ENCODE results near the gene TARBP1. TPM values are rescaled to one million over a fixed set of nuclear protein-coding genes. Genes with fewer than 3 reads are reported as not detected.
"Not testable (repeated sequence)": the region's sequence is repeated elsewhere in the genome, so short reads cannot be mapped to it uniquely, and the experiment has no call there.

The TARBP1 gene
- total RNA-seq, 1 donor from 2014 or later, result 24.6 TPM

DNA sequence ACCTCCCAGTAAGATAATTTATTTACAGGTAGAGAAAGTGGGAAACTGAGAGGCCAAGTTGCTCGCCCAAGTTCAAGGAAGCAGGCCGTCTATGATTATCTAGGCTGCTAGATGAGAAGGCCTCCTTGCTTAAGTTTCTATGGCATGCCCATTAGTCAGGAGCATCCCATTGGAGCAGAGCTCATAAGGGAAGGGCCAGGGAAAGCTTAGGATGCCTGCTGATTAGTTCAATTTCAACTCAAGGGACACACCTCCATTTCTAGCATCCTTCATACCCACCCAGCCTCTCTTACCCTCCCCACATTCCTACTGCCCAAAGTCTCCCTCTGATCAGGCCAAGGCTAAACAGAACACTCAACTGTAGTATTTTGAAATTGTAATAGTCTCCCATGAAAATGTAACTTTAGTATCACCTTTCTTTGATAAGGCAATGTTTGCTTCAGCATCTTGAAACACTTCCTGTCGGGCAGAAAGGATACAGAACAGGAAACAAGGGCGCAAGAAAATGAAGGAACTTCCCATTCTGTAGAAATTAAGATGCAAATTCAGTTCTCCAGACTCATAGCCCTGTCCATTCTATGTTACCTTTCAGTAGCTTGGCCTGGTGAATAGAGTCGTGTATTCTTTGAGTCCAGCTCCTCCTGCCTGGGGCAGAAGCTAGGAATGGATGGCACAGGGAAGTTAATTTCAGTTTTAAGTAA is 46.3 kb upstream of the TARBP1 start:
- Histone ChIP-seq H3K27ac (peak overlapping the region; percentile 88), H3K4me3 (no peak overlapping the region), H3K4me1 (peaks cover 74% of the 10 kb centered on the region), H3K36me3 (no peaks in the 10 kb centered on the region), H3K27me3 (ENCODE audit: low read depth) (no peaks in the 10 kb centered on the region), H3K9me3 (no peaks in the 10 kb centered on the region)
- TF ChIP-seq CTCF (IDR thresholded peaks at IDR 0.05), result no peak
- intact Hi-C loops (cut with DNase I), result no loop called here
- DNase-seq, result no peak
- peak; percentile 61 to 74 for ATAC-seq

- Histone ChIP-seq H3K9me3 (no peaks in the 10 kb centered on the region), H3K27ac (peak overlapping the region; percentile 88), H3K36me3 (no peaks in the 10 kb centered on the region), H3K4me1 (peaks cover 55% of the 10 kb centered on the region), H3K4me3 (no peak overlapping the region), H3K27me3 (ENCODE audit: low read depth) (no peaks in the 10 kb centered on the region)
- DNase-seq (no peak), ATAC-seq (no peak)
- intact Hi-C loops (cut with DNase I), result no loop called here
- TF ChIP-seq CTCF (IDR thresholded peaks at IDR 0.05), result no peak
These were observed 42.9 kb upstream of the TARBP1 start for GRCh38 chr1:234521836-234522235.

DNA sequence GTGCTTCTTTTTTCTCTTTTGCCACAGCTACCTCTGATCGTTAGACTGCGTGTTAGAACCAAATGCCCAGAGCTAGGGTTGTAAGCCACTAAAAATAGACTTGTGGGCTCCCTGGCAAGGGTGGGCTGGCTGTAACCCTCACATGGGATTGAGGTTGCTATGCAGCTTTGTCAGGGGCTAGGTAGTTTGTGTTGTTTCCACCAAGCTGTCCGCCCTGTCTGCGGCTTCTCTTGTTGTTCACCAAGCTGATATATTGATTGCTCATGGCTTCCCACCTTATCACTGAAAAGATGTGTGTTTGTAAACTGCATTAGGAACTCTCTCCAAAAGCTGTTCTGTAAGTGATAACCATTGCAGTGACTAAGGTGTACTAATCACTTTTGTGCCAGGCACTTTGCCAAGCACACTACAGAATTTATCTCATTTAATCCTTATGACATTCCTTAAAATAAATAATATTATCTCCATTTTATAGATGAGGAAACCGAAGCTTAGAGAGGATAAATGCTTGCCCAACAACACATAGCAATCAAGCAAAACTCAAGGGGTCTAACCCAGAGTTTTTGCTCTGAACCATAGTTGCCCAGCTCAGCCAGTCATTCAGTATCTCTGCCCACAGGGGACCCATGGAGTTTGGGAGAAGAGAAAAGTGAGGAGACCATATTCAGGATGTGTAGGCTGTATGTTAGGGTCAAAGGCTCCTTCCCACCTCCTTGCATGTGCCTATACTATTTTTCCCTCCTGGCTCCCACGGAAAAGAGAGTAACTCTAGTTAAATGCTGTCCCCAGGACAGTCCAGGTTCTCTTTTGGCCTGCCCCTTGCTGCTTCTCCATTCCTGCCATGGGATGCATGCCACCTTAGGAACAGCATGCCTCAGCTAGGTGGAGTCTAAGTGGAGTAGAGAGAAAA is 42.2 kb upstream of the TARBP1 start:
- Histone ChIP-seq H3K4me3 (no peak overlapping the region), H3K27ac (peak overlapping the region; percentile 88), H3K27me3 (ENCODE audit: low read depth) (no peaks in the 10 kb centered on the region), H3K4me1 (peaks cover 55% of the 10 kb centered on the region), H3K36me3 (no peaks in the 10 kb centered on the region), H3K9me3 (no peaks in the 10 kb centered on the region)
- ATAC-seq (no peak), DNase-seq (no peak)
- TF ChIP-seq CTCF (IDR thresholded peaks at IDR 0.05), result no peak
- intact Hi-C loops (cut with DNase I), result no loop called here

DNA sequence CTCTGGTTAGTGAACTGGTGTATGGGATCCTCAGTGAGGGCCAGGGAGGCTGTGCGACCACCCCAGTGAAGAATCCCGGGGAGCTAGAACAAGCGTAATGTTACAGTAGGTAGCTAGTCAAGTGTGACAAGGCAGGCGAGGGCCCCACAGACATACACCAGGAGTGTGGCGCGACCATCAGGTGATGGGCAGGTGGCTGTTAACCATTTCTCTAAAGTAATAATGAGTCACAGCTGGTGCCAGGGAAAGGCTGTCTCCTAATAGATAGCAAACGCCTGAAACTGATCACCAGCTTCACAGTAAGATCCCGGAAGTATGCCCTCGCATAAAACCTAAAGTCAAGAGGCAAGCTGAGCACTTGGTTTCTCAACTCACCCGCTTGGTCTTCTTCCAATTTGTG is 40.5 kb upstream of the TARBP1 start:
- Histone ChIP-seq H3K27ac (no peak overlapping the region), H3K4me1 (peaks cover 52% of the 10 kb centered on the region)

DNA sequence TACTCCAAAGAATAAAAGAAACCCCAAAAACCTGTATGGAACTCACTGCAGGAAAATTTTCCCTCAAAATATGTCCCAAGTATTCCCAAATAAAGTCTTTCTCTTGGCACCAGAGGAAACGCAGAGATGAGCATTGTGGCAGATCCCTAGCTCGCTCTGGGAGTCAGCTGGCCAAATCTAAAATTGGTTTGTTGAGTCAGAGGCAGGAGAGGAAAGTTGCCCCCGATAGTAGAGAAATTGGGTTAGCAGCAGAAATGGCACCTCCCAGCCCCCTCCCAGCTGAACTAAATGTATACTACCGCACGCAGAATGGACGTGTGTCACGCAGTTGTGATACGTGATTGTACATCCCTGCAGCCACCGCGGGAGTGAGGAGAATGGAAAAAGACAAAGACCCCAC is 39.9 kb upstream of the TARBP1 start:
- intact Hi-C loops (cut with DNase I), result no loop called here
- no peaks in the 10 kb centered on the region for H3K9me3 ChIP-seq
- no peak overlapping the region for H3K27ac ChIP-seq
- TF ChIP-seq CTCF (IDR thresholded peaks at IDR 0.05), result no peak
- H3K4me1 ChIP-seq, result peaks cover 46% of the 10 kb centered on the region
- no peak for ATAC-seq
- H3K4me3 ChIP-seq, result no peak overlapping the region
- no peaks in the 10 kb centered on the region for H3K36me3 ChIP-seq
- no peaks in the 10 kb centered on the region for H3K27me3 ChIP-seq (ENCODE audit: low read depth)
- no peak for DNase-seq

More for the DNA sequence above, 40.5 kb upstream of the TARBP1 start:
- ATAC-seq (no peak), DNase-seq (no peak)
- no peak for TF ChIP-seq CTCF (IDR thresholded peaks at IDR 0.05)
- Histone ChIP-seq H3K9me3 (no peaks in the 10 kb centered on the region), H3K4me3 (no peak overlapping the region), H3K36me3 (no peaks in the 10 kb centered on the region), H3K27me3 (ENCODE audit: low read depth) (no peaks in the 10 kb centered on the region)
- intact Hi-C loops (cut with DNase I), result no loop called here

DNA sequence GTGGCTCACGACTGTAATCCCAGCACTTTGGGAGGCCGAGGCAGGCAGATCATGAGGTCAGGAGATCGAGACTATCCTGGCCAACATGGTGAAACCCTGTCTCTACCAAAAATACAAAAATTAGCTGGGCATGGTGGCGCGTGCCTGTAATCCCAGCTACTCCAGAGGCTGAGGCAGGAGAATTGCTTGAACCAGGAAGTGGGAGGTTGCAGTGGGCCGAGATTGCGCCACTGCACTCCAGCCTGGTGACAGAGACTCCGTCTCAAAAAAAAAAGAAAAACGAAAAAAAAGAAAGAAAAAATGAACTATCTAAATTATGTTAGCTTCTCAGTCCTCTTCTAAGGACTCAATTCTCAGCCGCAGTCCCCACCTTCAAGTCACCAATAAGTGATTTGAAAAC is 39.1 kb upstream of the TARBP1 start:
- ATAC-seq; H3K27me3 ChIP-seq (ENCODE audit: low read depth); H3K27ac ChIP-seq; intact Hi-C loops (cut with DNase I); H3K4me3 ChIP-seq; H3K36me3 ChIP-seq; H3K9me3 ChIP-seq: not testable (repeated sequence)
- peak; percentile 67 for DNase-seq
- peaks cover 40% of the 10 kb centered on the region for H3K4me1 ChIP-seq

All from lower lobe of right lung (tissue), 2 donors.